ENCODE measurements around the gene CILP. TPM values are rescaled to one million over a fixed set of nuclear protein-coding genes. Genes with fewer than 3 reads are reported as not detected.

The CILP gene
- total RNA-seq, 1 experiment from 2014 or later: 0.04 TPM

DNA sequence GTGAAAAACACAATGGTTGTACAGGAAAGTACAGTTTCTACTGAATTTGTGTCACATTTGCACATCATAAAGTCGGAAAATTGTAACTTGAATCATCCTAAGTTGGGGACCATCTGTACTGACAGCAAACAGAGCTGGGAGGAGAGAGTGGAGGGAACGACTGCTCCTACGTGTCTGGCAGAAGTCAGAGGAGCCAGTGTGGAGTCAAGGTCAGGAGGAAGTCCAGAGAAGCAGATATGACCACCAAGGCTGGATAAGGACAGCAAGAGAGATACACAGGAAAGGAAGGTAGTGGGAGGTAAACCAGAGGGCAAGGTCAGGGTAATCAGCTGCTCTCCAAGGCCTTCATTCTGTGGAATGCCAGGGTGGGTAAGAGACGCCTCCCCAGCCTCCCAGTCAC is 2.7 kb upstream of the CILP start:
- H3K9me3 Mint-ChIP-seq: no peaks in the 10 kb centered on the region
- Histone ChIP-seq H3K4me2 (ENCODE audit: insufficient read depth, insufficient read length, low read length) (no peak overlapping the region), H3K9ac (ENCODE audit: extremely low read depth, insufficient read length, low read length) (no peak overlapping the region), H3K79me1 (ENCODE audit: insufficient read depth, low read depth, low read length, poor library complexity, severe bottlenecking) (no peaks in the 10 kb centered on the region), H3K4ac (ENCODE audit: low read depth, low read length) (no peak overlapping the region), H2AFZ (ENCODE audit: low read length) (no peak overlapping the region), H4K5ac (ENCODE audit: insufficient read length, low read depth, low read length) (no peak overlapping the region), H3K56ac (ENCODE audit: insufficient read length, low read depth, low read length) (no peak overlapping the region), H2BK20ac (ENCODE audit: low read depth, low read length, poor library complexity, severe bottlenecking) (no peak overlapping the region), H3K27ac (ENCODE audit: insufficient read length, low read depth, low read length) (no peak overlapping the region), H3T11ph (ENCODE audit: low read length) (no peak overlapping the region), H4K8ac (replicated peaks; ENCODE audit: insufficient read length, low read depth, low read length) (no peak overlapping the region), H3K14ac (ENCODE audit: insufficient read depth, low read length) (no peak overlapping the region), H2AK5ac (ENCODE audit: insufficient read length, low read length) (no peak overlapping the region), H3K23me2 (ENCODE audit: insufficient read length, low read depth, low read length, poor library complexity, severe bottlenecking) (no peaks in the 10 kb centered on the region), H2BK5ac (ENCODE audit: insufficient read length, low read length) (no peak overlapping the region), H2BK120ac (ENCODE audit: low read depth, low read length, poor library complexity, severe bottlenecking) (no peak overlapping the region), H2BK15ac (ENCODE audit: low read depth, low read length) (no peak overlapping the region), H3K18ac (ENCODE audit: insufficient read length, low read depth, low read length) (no peak overlapping the region), H3K9me3 (ENCODE audit: control insufficient read depth, low read depth, low read length) (no peaks in the 10 kb centered on the region), H4K20me1 (ENCODE audit: control insufficient read depth, insufficient read depth, insufficient read length) (no peaks in the 10 kb centered on the region), H2BK12ac (ENCODE audit: insufficient read length, low read depth, low read length) (no peak overlapping the region), H4K91ac (ENCODE audit: insufficient read length, low read depth, low read length) (no peak overlapping the region), H3K79me2 (ENCODE audit: insufficient read depth, low read length) (no peaks in the 10 kb centered on the region), H3K23ac (ENCODE audit: insufficient read length, low read depth, low read length) (no peak overlapping the region), H3K4me1 (ENCODE audit: insufficient read depth, low read length) (no peaks in the 10 kb centered on the region), H3K27me3 (ENCODE audit: insufficient read depth, low read length) (no peaks in the 10 kb centered on the region)
- no peak overlapping the region for H3K27ac Mint-ChIP-seq
- WGBS (ENCODE audit: extremely low coverage, insufficient read length, low lambda C conversion rate): no CpG with 5 or more reads among the region's 4 CpGs
- DNase-seq: no peak
- peaks cover 1% of the 10 kb centered on the region for H3K27me3 Mint-ChIP-seq (ENCODE audit: low read depth)
- H3K4me1 Mint-ChIP-seq: peaks cover 10 to 23% of the 10 kb centered on the region in 2 experiments
- no peak overlapping the region for H3K4me3 Mint-ChIP-seq
- no peaks in the 10 kb centered on the region; a peak in 1 of 7 replicates for H3K36me3 Mint-ChIP-seq (ENCODE audit: insufficient read depth in 1 of 3, low read depth in 3 of 3)
- TF ChIP-seq, protein P1, sequence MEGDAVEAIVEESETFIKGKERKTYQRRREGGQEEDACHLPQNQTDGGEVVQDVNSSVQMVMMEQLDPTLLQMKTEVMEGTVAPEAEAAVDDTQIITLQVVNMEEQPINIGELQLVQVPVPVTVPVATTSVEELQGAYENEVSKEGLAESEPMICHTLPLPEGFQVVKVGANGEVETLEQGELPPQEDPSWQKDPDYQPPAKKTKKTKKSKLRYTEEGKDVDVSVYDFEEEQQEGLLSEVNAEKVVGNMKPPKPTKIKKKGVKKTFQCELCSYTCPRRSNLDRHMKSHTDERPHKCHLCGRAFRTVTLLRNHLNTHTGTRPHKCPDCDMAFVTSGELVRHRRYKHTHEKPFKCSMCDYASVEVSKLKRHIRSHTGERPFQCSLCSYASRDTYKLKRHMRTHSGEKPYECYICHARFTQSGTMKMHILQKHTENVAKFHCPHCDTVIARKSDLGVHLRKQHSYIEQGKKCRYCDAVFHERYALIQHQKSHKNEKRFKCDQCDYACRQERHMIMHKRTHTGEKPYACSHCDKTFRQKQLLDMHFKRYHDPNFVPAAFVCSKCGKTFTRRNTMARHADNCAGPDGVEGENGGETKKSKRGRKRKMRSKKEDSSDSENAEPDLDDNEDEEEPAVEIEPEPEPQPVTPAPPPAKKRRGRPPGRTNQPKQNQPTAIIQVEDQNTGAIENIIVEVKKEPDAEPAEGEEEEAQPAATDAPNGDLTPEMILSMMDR (conservative IDR thresholded peaks at IDR 0.05): no peak

All from H9 (cell line).